ENCODE results near the gene SPRY2.
A peak's percentile ranks its signal among the peaks of the same experiment; 100 is the strongest.

Gene SPRY2

DNA sequence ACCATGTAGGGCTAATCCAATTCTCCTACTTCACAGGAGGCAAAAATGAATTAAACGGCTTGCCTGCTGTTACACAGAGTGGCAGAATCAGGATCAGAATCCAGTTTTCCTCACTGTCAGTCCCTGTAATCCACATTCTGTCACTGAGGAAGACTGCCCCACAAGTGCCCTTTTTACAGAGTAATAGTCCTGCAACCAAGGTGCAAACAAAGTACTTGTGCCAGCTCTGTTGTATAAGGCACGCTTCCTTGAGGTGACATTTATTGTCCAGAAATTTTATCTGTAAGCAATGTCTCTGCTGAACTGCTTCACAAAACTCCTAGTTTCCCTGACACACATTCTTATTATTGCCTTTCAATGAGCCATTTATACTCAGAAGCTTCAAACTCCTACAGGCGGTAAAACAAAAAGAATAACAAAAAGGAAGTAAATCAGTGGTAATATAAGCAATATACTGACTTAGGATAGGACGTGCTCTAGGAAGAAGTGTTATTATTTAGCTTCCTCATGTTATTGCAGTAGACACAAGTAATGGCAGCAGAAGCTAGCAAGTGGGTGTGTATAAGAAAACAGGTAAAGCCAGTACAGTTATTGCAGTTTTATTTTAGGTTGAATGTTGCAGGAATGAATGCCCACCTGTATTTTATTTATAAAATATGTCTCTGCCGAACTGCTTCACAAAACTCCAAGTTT lies 28.8 kb downstream of the SPRY2 start:
- no peak for DNase-seq

DNA sequence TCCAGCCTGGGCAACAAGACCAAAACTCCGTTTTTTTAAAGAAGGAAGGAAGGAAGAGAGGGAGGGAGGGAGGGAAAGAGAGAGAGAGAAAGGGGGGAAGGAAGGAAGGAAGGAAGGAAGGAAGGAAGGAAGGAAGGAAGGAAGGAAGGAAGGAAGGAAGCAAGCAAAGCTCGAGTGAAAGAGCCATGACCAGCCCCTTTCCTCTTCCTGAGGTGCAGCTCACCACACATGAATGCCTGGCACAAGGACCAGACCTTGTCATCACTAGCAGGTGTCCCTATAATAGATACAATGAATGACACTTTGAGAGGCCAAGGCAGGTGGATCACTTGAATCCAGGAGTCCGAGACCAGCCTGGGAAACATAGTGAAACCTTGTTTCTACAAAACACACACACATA lies 31.0 kb downstream of the SPRY2 start:
- no peak for DNase-seq

- DNase-seq: no peak
Observed at GRCh38 chr13:80307401-80307987, 33.4 kb downstream of the SPRY2 start.

DNA sequence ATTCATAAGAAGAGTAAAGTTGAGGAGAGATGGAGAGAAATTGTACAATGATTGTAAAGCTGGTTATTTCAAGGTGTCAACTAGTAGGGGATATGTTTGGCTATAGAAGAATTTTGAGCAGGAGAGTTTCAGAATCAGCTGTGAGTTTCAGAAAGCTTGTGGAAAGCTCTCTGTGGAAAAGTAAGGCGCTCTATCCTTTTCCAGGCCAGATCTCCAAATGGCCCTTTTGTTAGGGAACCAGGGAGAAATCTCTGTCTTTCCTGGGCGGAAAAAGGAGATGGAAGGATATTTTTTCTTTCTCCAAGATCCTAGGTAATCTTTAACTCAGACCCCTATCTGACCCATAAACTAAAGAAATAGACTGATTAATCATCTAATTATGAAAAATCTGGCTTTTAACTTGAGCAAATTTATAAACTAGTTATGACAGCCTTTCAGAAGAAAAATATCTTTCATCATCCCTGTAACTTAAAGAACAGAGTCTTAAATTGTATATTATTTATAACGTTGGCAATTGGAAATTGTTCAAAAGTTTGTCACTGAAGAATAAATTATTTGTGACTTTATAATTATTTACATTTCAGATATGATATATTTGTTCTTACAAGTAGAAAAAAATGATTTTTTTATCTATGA lies 34.5 kb downstream of the SPRY2 start:
- DNase-seq: no peak

GRCh38 chr13:80305737-80306136 lies 35.2 kb downstream of the SPRY2 start:
- peak; percentile 2 for DNase-seq

- no peak for DNase-seq
Observed at GRCh38 chr13:80303225-80303811, 37.6 kb downstream of the SPRY2 start.

DNA sequence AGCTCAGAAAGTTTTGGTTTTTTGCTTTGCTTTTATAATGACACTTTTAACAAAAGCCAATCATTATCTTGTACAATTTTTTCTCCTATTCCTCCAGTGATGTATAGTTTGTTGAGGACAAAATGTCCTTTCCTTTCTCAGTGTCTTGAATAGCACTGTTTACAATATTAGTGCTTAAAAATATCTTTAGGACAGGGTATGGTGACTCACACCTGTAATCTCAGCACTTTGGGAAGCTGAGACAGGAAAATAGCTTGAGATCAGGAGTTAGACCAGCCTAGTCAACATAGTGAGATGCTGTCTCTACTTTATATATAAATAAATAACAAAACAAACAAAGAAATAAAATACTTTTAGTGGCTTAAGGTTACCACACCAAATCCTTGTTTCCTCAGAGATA lies 41.9 kb downstream of the SPRY2 start:
- DNase-seq: no peak

DNA sequence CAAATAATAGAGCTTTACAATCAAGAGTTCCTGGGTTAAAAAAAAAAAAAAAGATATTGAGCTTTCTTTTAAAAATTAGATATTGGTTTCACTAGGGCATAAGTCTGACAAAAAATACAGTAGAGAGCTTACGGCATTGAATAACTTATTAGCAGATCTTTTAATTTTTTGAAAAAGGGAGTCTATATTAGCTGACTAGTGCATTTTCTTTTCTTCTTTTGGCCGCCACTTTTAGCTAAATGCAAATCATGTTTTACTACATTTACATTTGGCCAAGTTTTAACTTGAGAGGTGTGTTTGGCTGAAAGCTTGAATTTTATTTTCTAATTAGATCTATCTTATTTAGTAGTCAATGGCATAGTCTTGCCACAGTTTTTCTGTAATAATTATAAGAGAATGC lies 43.4 kb downstream of the SPRY2 start:
- DNase-seq: no peak

GRCh38 chr13:80297094-80297493 lies 43.8 kb downstream of the SPRY2 start:
- DNase-seq: no peak

DNA sequence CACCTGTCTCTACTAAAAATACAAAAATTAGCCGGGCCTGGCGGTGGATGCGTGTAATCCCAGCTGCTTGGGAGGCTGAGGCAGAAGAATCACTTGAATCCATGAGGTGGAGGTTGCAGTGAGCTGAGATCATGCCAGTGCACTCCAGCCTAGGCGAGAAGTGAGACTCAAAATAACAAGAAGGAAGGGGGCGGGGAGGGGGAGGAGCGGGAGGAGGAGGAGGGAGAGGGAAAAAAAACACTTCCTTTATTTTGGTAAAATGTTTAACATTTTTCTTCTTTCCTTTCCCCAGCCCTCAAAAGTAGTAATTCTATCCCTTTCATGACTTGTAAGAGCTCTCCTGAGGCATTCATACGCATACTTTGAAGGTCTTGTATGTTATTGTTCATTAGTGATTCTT lies 44.3 kb downstream of the SPRY2 start:
- DNase-seq: no peak

GRCh38 chr13:80290591-80290990 lies 50.3 kb downstream of the SPRY2 start:
- no peak for DNase-seq
